Stimulated activated CD8-positive, alpha-beta memory T cell treated with anti-CD3 and anti-CD28 coated beads, Interleukin-15, amount 100 ng/mL, for 1 hour (primary cell): ENCODE measurements around the gene GTF2IRD1.
"Not testable (repeated sequence)": the region's sequence is repeated elsewhere in the genome, so short reads cannot be mapped to it uniquely, and the experiment has no call there.

ENCODE experiments used
- DNase-seq: peaks from one replicate; pipeline ENCODE4 v3.0.0-alpha.2; 2020; ENCODE audit warnings: low read depth

The GTF2IRD1 gene

DNA sequence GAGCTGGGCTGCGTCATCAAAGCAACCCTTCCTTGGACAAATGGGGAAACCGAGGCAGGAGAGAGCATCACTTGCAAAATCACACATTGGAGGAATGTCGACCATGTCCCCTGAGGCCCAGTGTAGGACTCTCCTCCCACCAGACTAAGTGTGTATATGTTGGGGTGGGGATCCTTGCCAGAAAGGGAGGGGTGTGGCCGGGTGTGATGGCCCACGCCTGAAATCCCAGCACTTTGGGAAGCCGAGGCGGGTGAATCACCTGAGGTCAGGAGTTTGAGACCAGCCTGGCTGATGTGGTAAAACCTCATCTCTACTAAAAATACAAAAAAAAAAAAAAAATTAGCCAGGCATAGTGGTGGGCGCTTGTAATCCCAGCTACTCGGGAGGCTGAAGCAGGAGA lies 23.3 kb upstream of the GTF2IRD1 start:
- DNase-seq: not testable (repeated sequence)

DNA sequence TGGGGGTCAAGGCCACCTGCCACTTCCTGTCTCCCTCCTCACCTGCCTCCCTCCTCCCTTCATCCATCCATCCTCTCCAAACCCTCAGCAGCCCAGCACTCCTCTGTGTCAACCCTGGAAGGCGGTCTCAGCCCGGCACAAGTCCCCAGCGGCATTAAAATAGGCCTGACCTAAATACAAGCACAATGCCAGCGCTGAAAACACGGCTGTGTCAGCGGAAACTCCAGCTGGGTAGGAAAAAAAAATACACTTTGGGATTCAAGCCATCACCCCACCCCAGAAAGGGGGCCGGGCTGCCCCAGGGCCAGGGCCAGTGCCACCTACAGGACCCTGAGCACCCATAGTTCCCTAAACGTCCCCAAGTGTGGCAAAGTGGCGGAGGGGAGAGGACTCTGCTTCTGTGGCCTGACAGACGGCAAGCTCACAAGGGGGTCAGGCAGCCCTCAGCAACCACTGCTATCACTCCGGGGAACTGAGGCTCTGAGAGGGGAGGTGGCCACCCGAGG lies 22.7 kb upstream of the GTF2IRD1 start:
- DNase-seq: no peak

DNA sequence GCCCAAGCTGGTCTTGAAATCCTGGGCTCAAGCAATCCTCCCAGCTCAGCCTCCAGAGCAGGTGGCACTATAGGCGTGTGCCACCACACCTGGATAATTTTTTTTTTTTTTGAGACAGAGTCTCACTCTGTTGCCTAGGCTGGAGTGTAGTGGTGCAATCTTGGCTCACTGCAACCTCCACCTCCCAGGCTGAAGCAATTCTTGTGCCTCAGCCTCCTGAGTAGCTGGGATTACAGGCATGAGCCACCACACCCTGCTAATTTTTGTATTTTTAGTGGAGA lies 16.5 kb upstream of the GTF2IRD1 start:
- not testable (repeated sequence) for DNase-seq

DNA sequence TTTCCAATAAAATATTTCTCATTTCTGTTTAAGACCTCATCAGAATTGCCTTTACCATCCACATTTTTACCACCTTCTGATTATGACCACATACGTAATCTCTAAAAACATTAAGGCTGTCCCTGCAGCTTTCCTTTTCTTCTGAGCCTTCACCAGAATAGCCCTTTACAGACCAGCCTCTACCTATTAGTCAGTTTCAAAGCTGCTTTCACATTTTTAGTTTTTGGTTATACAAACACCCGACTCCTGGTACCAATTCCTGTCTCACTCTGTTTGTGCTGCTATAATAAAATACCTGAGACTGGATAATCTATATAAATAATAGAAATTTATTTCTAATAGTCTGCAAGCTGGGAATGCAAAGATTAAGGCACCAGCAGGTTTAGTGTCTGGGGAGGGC lies 15.4 kb upstream of the GTF2IRD1 start:
- DNase-seq: no peak

DNA sequence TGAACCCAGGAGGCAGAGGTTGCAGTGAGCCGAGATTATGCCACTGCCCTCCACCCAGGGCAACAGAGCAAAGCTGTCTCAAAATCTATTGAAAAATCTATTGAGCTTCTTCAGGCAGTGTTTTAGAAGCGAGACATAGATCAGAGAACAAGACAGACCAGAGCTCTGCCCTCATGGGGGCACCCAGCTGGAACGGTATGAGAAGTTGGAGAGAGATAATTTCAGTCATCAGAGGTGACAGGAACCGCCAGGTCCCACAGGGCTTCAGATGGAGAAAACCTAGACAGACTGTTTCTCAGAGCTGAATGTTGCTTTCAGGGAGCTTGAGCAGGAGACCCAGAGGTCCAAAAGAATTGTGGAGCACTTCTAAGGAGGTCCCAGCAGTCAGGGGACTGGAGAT lies 14.2 kb upstream of the GTF2IRD1 start:
- no peak for DNase-seq

DNA sequence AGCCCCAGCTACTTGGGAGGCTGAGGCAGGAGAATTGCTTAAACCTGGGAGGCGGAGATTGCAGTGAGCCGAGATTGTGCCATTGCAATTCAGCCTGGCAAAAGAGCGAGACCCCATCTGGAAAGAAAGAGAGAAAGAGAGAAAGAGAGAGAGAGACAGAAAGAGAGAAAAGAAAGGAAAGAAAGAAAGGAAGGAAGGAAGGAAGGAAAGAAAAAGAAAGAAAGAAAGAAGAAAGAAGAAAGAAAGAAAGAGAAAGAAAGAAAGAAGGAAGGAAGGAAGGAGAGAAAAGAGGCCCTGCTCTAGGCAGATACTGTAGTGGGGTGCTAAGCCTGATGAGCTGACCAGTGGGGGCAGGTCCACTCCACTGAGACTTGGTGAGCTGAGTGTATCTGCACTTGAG lies 13.6 kb upstream of the GTF2IRD1 start:
- not testable (repeated sequence) for DNase-seq

DNA sequence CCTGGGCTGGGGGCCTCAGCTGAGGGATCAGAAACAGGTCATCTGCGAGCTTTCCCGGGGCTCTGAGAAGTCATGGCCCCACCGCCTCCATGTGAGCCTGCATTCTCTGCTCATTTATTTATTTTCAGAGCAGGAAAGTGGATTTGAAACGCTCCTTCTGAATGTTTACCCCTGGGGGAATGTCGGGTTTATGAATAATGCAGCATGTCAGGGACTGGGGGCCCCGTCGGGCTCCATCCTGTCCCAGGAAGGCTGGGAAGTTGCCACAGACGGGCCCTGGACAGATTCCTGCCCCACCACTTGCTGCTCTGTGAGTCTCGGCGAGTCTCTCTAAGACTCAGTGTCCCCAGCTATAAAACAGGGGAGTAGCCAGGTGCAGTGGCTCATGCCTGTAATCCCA lies 11.9 kb upstream of the GTF2IRD1 start:
- DNase-seq: no peak

DNA sequence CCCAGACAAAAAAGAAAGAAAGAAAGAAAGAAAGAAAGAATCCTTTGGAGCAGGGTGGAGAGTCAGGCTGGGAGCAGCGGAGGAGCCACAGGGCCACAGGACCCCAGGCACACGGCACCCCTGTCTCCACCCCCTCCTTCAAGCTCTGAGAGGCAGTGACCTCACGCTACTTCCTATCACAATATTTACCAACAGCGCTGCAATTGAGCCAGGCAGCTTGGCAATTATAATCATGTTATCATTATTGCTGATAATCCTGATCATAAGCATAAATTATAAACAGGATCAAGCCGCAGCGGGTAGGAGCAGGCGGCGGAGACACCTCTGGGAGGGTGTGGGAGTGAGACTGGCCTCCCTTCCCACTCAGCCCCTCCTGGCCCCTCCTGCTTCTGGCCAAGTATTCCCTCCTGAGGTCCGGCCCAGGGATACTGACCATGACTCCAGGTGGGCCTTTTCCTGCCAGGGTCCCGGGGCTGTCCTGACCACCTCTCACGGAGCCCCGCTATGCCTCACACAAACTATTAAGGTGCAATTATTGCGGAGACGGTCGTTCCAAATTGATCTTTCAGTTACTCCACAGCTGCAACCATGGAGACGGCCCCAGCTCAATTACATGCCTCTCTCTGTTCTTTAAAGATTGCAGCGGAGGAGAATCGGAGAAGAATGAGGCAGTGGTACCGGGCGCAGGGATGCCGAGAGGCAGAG lies 10.0 kb upstream of the GTF2IRD1 start:
- no peak for DNase-seq

DNA sequence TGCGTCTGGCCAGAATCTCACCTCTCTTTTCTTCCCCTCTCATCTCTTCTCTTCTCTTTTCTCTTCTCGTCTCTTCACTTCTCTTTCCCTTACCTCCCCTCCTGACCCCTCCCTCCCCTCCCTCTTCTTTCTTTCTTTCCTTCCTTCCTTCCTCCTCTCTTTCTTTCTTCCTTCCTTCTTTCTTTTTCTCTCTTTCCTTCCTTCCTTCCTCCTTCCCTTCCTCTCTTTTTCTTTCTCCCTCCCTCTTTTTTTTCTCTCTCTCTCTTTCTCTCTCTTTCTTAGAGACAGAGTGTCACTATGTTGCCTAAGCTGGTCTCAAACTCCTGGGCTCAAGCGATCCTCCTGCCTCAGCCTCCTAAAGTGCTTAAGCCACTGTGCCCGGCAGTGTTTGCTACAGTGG lies 4.6 kb upstream of the GTF2IRD1 start:
- DNase-seq: no peak

DNA sequence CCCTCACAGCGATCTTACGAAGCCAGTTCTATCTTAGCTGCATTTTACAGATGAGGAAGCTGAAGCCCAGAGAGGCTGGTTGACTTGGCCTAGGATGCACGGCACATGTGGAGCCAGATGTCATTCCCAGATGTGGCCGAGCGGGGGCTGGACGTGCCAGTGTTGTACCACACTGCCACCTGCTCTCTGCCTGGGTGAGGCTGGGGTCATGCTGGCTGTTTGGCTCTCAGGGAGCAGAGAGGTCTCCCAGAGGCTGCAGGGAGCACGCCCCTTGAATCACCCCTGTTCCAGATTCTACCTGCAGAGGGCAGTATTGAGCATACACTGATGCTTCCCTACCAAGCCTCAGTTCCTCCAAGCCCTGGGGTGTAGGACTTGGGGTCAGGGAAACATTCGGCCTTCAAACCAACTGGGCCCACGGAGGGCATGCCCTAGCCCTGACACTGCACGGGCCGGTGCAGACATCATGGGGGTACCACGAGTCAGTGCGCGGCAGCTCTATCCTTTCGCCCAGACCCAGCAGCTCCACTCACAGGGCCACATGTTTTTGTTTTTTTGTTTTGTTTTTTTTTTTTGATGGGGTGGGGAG lies 3.8 kb upstream of the GTF2IRD1 start:
- peak; percentile 53 for DNase-seq

DNA sequence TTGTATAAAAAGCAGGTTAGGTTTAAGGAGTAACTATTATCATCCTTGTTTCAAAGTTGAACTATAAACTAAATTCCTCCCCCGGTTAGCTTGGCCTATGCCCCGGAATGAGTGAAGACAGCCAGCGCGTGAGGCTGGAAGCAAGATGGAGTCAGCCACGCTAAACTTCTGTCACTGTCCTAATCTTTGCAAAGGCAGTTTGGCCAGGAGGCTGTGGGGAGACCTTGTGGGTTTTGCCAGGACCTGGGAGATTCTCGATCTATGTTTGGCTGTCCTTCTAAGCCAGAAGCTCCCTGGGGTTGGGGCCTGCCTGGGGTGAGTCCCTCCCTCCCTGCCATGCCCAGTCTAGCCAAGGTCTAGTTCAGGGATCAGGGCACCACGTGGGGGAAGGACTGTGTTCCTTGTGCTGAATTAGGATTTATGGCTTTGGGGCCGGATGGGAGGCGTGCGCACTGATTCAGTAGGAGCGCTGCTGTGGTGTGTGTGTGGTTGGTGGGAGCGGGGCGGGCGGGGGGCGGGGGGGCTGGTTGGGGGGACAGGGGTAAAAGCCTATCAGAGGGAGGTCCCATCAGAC lies 871 bp upstream of the GTF2IRD1 start:
- DNase-seq: no peak

DNA sequence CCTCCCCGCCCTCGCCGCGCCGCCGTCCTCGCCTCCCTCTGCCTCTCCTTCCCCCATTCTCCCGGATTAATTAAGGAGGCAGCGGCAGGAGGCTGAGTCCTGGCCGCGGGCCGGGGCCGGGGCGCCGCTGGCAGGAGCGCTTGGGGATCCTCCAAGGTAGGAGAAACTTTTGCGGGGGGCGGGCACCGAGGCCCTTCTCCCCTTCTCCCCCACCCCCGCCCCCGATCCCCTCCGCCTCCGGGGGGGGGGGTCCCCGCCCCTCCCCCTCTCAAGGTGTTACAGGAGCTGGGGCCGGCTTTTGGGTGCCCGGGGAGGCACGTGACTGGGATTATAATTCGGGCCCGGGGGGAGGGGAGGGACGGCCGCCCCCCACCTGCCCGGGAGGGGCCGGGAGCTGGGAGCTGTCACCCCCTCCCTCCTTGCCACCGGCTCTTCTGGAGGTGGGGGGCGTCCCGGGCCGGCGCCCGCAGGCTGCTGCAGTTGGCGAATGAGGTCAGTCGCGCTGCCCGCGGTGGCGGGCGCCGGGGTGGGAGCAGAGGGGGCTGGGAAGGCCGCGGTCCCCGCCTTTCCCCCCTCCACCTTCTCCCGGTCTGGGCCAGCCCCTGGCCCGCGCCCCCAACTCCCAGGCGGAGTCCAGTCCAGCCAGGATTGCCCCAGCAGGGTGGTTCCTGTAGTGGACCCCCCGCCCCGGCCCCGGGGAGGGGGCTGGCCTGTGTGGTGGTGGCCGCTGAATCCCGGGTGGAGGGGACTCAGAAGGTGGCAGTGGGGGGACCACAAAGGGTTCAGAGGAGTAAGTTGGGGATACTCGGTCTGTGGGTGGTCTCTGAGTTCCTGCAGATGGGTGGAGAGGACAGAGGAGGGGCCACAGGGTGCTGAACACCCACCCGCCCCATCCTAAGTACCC lies 567 bp downstream of the GTF2IRD1 start:
- no peak for DNase-seq

DNA sequence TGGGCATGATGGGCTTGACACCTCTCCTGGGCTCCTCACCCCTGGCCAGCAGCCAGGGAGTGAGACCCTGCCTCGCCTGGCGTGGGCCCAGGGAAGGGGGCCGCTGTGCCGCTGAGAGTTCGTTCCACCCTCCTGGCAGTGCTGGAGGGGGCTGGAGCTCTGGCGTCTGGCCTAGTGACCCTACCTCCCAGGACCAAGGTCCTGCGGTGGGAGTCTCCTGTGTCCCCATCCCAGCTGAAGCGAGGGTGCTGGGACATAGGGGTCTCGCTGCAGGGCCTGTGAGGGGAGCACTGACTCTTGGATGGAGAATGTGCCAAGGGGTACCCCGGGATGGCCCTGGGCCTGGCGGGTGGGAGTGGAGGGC lies 1.2 kb downstream of the GTF2IRD1 start:
- DNase-seq: no peak

DNA sequence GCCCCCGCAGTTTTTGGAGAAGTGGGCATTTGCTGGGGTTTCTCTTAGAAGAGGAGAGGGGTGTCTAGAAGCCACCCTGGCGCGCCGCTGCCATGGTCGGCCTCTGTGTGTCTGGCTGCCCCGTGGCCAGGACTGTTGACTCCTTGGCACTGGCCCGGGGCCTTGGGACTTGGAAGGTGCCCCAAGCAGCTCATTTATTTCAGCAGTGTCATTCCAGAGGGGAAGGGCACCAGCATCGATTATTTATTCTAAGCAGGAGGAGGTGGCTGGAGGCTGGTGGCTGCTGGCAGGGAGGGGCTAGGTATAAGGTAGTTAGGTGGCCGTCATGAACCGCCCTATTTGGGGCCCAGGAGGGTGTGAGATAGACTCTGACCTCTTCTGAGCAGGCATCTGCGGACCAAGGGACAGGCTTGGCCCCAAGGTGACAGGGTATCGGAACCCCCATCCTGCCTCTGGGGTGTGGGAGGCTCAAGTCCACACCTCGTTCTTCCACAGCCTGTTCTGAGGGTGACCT lies 1.6 kb downstream of the GTF2IRD1 start:
- no peak for DNase-seq

DNA sequence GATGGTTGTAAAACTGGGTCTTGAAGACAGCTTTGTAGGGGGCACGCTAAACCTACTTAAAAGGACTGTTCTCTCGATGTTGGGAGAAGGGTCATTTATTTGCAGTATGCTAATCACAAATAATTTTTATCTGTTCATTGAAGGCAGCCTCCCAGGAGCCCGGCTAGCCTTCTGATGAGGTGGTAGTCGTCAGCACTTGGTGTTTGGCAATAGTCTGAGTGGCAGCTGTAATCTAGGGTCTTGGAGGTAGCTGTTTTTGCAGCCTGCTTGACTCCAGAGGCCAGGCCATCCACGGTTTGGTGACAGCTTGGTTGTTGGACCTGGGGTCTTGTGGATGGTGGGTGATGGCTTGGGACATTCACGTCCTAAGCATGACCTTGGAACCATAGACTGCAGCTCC lies 2.2 kb downstream of the GTF2IRD1 start:
- DNase-seq: no peak

DNA sequence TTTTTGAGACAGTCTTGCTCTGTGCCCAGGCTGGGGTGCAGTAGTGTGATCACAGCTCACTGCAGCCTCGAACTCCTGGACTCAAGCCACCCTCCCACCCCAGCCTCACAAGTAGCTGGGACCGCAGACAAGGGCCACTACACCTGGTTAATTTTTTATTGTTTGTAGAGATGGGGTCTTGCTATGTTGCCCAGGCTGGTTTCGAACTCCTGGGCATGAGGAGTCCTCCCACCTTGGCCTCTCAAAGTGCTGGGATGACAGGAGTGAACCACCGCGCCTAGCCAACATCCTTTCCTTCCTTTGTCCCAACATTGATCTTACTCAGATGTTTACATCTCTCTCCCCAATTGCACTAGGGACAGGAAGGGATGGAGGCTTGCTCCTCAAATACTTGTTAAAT lies 3.3 kb downstream of the GTF2IRD1 start:
- no peak for DNase-seq

DNA sequence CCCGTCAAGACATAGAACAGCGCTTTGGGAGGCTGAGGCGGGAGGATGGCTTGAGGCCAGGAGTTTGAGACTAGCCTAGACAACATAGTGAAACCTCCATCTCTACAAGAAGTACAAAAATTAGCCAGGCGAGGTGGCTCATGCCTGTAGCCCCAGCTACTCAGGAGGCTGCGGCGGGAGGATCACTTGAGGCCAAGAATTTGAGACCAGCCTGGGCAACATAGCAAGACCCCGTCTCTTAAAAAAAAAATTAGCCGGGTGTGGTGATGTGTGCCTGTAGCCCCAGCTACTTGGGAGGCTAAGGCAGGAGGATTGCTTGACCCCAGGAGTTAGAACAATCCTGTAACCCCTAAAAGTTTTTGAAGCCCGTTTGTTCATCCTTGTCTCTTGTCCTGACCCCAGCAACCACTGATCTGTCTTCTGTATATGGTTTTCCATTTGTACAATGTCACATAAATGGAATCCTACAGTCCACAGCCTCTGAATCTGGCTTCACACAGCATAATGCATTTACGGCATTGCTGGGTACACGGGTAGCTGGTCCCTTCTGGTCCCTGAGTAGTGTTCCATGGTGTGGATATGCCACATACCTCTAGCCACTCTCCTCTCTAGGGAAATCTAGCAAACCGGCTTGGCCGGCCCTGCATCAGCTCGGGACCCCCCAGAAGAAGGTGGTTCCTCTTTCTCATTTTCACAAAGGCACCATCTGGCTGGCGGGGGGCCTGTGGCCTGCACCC lies 8.4 kb downstream of the GTF2IRD1 start:
- DNase-seq: no peak

DNA sequence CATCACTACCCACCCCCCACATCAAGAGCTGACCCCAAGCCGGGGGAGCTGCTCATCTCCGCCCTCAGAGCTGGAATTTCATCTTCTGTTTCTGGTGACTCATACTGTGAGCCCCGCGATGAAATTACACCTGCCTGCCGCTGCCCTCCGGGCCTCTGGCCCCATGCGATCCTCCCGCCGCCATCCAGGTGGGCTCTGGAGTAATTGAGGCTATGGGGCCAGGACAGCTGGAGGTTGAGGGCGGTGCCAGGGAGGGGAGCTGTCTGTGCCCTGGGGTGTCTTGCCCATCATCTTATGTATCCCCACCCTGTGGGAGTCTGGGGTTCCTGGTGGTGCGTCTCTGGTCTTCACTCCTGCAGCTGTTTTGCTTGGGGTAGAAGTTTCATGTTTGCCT lies 9.0 kb downstream of the GTF2IRD1 start:
- DNase-seq: no peak

DNA sequence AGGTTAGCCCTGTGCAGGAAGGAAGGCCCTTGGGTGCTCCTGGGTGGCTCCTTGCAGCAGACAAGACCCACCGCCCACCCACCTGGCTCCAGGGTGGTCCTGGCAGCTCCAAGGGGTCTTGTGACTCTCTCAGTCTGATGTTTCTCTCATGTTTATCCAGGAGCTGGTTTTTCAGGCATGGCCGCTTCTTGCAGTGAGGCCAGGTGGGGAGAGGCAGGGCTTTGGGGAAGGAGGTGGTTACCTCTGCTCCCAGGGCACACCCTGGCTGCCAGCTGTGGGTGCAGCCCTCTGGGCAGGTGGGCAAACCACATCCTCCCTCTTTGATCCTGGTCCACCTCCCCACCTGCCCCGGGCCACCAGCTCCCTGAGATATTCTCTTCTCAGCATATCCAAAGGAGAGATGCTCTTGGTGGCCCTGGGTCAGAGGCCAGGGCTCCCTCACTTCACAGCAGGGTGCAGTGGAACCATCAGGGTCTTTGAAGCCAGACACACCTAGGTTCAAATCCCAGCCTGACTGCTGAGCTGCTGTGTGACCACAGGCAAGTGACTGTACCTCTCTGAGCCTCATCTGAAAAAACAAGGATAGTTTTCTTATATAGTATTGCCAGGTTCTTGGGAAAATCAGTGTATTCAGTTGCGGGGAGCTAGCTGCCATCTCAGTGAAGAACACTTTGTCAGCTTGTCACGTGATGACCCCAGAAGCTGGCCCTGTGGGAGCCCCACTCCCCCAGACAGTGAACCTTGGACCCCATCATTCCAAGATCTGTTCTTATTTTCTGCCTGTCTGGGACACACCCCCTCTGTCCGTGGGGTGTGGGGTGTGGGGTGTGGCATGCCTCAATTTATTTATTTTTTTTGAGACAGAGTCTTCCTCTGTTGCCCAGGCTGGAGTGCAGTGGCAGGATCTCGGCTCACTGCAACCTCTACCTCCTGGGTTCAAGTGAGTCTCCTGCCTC lies 11.5 kb downstream of the GTF2IRD1 start:
- DNase-seq: no peak

DNA sequence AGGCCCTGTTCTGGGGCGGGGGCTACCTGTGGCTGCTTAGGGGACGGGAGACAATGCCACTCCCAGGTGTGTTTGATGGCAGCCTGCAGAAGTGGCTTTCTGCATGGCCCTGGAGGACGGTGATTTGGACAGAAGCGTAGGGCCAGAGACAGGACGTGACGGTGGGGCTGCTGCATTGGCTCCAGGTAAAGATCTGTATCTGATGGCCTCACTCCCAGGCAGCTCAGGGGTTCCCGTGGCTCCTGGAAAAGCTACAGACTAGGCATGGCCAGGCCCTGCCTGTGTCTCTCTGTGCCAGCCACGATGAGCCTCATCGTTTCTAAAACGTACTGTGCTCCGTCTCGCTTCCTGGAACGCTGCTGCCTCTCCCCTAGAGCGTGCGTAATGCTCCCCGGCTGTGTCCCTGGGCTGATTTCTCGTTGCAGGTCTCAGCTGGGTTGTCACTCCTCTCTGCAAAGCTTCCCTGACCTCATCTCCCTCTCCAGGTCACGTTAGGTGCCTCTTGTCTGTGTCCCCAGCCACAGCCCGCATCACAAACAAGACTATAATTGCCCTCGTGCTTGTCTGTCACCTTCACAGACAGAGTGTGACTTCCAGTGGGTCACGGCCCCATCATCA lies 12.6 kb downstream of the GTF2IRD1 start:
- DNase-seq: no peak
